HepG2 (cell line): ENCODE results near the gene GLI3. TPM values are rescaled to one million over a fixed set of nuclear protein-coding genes. Genes with fewer than 3 reads are reported as not detected.

Experiments
- ATAC-seq: fragments of 200-7000 bp; cut with Tn5 transposase; 3 replicates; pipeline ENCODE4 v1.9.1; 2020; ENCODE audit warnings: mild to moderate bottlenecking, moderate library complexity
- BruUV-seq: library from RNA; stranded (reverse); fragments of 400-500 nt; replicated peaks from 2 replicates; lab custom pipeline; 2021; lab: Mats Ljungman, UMichigan
- CTCF ChIA-PET: fragments of 300-600 bp; formaldehyde crosslinking; extraction: SDS; loops from one replicate; lab custom pipeline; 2021; ENCODE audit warnings: low total read pairs, inconsistent platforms, low intra/inter-chr PET ratio; lab: Yijun Ruan, JAX
- POLR2A ChIA-PET: fragments of 350-600 bp; sonication (Branson Sonifier 250); formaldehyde crosslinking; loops from one replicate; lab custom pipeline; 2020; ENCODE audit warnings: antibody characterized with exemption, inconsistent platforms; lab: Yijun Ruan, JAX
- DNase-seq: peaks from one replicate; pipeline ENCODE4 v3.0.0-alpha.2; 2015; ENCODE audit warnings: low spot score
- FAIRE-seq: peaks from 3 replicates; lab custom pipeline; 2011; peaks lifted over from hg19 to GRCh38; lab: Jason Lieb, UNC
- H2AFZ ChIP-seq: one replicate; pipeline ENCODE4 v1.6.1; 2011; ENCODE audit warnings: low read length, inconsistent platforms
- H3K27ac ChIP-seq: fragments of 300-600 bp; 3 replicates; pipeline ENCODE4 v1.8.0; 2011; ENCODE audit warnings: mixed run types, mild to moderate bottlenecking, mixed read lengths, low read length, inconsistent platforms; ENCODE audit not compliant: insufficient read depth; ENCODE audit errors: extremely low read length
- H3K27me3 ChIP-seq, 2 experiments: fragments of 200-600 bp in 1 of 2; 2 replicates in 1 of 2; 3 replicates in 1 of 2; pipeline versions ENCODE4 v1.6.0 to v1.8.0; 2011; ENCODE audit warnings: low read length in 2 of 2, mild to moderate bottlenecking in 2 of 2, moderate library complexity in 2 of 2, inconsistent platforms in 1 of 2; ENCODE audit not compliant: insufficient read depth in 2 of 2, control insufficient read depth in 1 of 2
- H3K36me3 ChIP-seq, 2 experiments: fragments of 200-600 bp in 1 of 2; replicated peaks in 1 of 2; 2 replicates in 1 of 2; 3 replicates in 1 of 2; pipeline versions ENCODE4 v1.5.1 to v1.8.0; 2011; ENCODE audit warnings: low read length in 2 of 2, inconsistent platforms in 1 of 2; ENCODE audit not compliant: insufficient read depth in 2 of 2, control insufficient read depth in 1 of 2
- H3K4me1 ChIP-seq: 2 replicates; pipeline ENCODE4 v1.5.1; 2012; ENCODE audit warnings: low read length, inconsistent platforms; ENCODE audit not compliant: insufficient read depth
- H3K4me2 ChIP-seq: 2 replicates; pipeline ENCODE4 v1.6.0; 2011; ENCODE audit warnings: low read depth, low read length, inconsistent platforms
- H3K4me3 ChIP-seq, 3 experiments: fragments of 200-600 bp in 1 of 3; sonication (generic), shearing (Covaris generic) in 1 of 3; replicated peaks in 1 of 3; 2 replicates each; pipeline ENCODE4 v1.5.1; 2011 to 2016; ENCODE audit warnings: low read length in 3 of 3, inconsistent platforms in 2 of 3, low read depth in 2 of 3, mild to moderate bottlenecking in 2 of 3, control low read depth in 1 of 3, mixed read lengths in 1 of 3; ENCODE audit not compliant: insufficient read depth in 1 of 3
- H3K79me2 ChIP-seq: one replicate; pipeline ENCODE4 v1.6.1; 2011; ENCODE audit warnings: low read length, inconsistent platforms; ENCODE audit not compliant: insufficient read depth
- H3K9ac ChIP-seq: 2 replicates; pipeline ENCODE4 v1.6.0; 2011; ENCODE audit warnings: mild to moderate bottlenecking, low read depth, low read length, inconsistent platforms; ENCODE audit not compliant: insufficient read depth
- H3K9me3 ChIP-seq: 2 replicates; pipeline ENCODE4 v1.5.1; 2012; ENCODE audit warnings: mild to moderate bottlenecking, low read length
- H4K20me1 ChIP-seq: 2 replicates; pipeline ENCODE4 v1.6.0; 2011; ENCODE audit warnings: inconsistent platforms, mild to moderate bottlenecking, low read length, moderate library complexity; ENCODE audit not compliant: insufficient read depth
- AFF4 ChIP-seq: sonication (generic); formaldehyde crosslinking; IDR thresholded peaks from 2 replicates; pipeline ENCODE4 v1.4.0; 2020; ENCODE audit warnings: missing genetic modification reagents
- ARNT2 ChIP-seq: sonication (generic); formaldehyde crosslinking; IDR thresholded peaks from 2 replicates; pipeline ENCODE4 v1.8.0; 2022; ENCODE audit warnings: mild to moderate bottlenecking, low read depth, missing genetic modification reagents, moderate library complexity
- KAT8 ChIP-seq: IDR thresholded peaks from 2 replicates; pipeline ENCODE4 v1.6.1; 2016; ENCODE audit warnings: missing genetic modification reagents, missing compliant biosample characterization
- KLF16 ChIP-seq, 2 experiments: sonication (generic) in 1 of 2; formaldehyde crosslinking in 1 of 2; IDR thresholded peaks; 2 replicates each; pipeline versions ENCODE4 v1.6.1 to v1.8.0; 2016 to 2023; ENCODE audit warnings: missing genetic modification reagents in 2 of 2, missing compliant biosample characterization in 1 of 2
- MED1 ChIP-seq: sonication (generic); formaldehyde crosslinking; IDR thresholded peaks from 2 replicates; pipeline ENCODE4 v1.4.0; 2020; ENCODE audit warnings: missing genetic modification reagents
- PAX8 ChIP-seq: sonication (generic); formaldehyde crosslinking; IDR thresholded peaks from 2 replicates; pipeline ENCODE4 v1.8.0; 2022; ENCODE audit warnings: mild to moderate bottlenecking, missing genetic modification reagents, borderline replicate concordance
- SNAPC2 ChIP-seq: sonication (generic); formaldehyde crosslinking; IDR thresholded peaks from 2 replicates; pipeline ENCODE4 v1.8.1; 2022; ENCODE audit warnings: mild to moderate bottlenecking, missing genetic modification reagents
- SP4 ChIP-seq: sonication (generic); formaldehyde crosslinking; IDR thresholded peaks from 2 replicates; pipeline ENCODE4 v1.8.1; 2023; ENCODE audit warnings: mild to moderate bottlenecking, missing genetic modification reagents
- TFDP2 ChIP-seq: sonication (generic); formaldehyde crosslinking; IDR thresholded peaks from 2 replicates; pipeline ENCODE4 v1.4.0; 2020; ENCODE audit warnings: missing genetic modification reagents
- TRIM22 ChIP-seq: fragments of 450-650 bp; IDR thresholded peaks from 2 replicates; pipeline ENCODE4 v1.6.1; 2017
- ZNF513 ChIP-seq: sonication (generic); formaldehyde crosslinking; conservative IDR thresholded peaks from 2 replicates; pipeline ENCODE4 v1.5.0; 2020; ENCODE audit warnings: missing genetic modification reagents
- ZNF776 ChIP-seq: sonication (generic); formaldehyde crosslinking; IDR thresholded peaks from 2 replicates; pipeline ENCODE4 v1.4.0; 2020; ENCODE audit warnings: mild to moderate bottlenecking, missing genetic modification reagents
- WGBS: methylation state at CpG from one replicate; pipeline ENCODE4 v1.1.6; 2017; ENCODE audit warnings: low lambda C conversion rate; 5-methylcytosine and 5-hydroxymethylcytosine counted together
- in situ Hi-C: cut with HindIII; loops from 2 replicates; pipeline ENCODE4 v1.10.0; 2017; ENCODE audit warnings: low pct_unique_long_range_greater_than_20kb; ENCODE audit not compliant: extremely low pct_ligation_motif_present
- intact Hi-C: fragments of 100-400 bp; cut with micrococcal nuclease; formaldehyde crosslinking; loops from one replicate; pipeline ENCODE4 v1.10.0; 2022; ENCODE audit not compliant: unreplicated experiment
- polyA plus RNA-seq, 8 experiments: library from polyadenylated mRNA; depleted of rRNA in 3 of 8; stranded (reverse) in 7 of 8; unstranded in 1 of 8; fragments of >200 nt; fragmentation: Illumina TruSeq in 4 of 8; extraction: Trizol in 4 of 8; gene quantifications; 2 replicates each; pipeline versions ENCODE4 v1.2.1 to v1.2.3, GENCODE V29; 2011 to 2016; ENCODE audit warnings: low read depth in 4 of 8, missing spikeins in 1 of 8, mixed read lengths in 1 of 8; ENCODE audit not compliant: insufficient read depth in 1 of 8
- total RNA-seq, 5 experiments: library from RNA; depleted of rRNA; stranded (reverse); fragments of >200 nt; fragmentation: Illumina TruSeq; extraction: Trizol; gene quantifications; 2 replicates each; pipeline ENCODE4 v1.2.3, GENCODE V29; 2016; ENCODE audit warnings: low read depth in 1 of 5
- TF ChIP-seq, protein P1 (sequence below): sonication (generic); formaldehyde crosslinking; IDR thresholded peaks from 2 replicates; pipeline ENCODE4 v1.4.0; 2020; ENCODE audit warnings: missing genetic modification reagents
- TF ChIP-seq, protein P2 (sequence below): sonication (generic); formaldehyde crosslinking; IDR thresholded peaks from 2 replicates; pipeline ENCODE4 v1.4.0; 2020; ENCODE audit warnings: mild to moderate bottlenecking, missing genetic modification reagents

GLI3 gene
- total and polyA plus RNA-seq, 2 of the 13 experiments (the other 11 are each of a cell fraction or from before 2014, with no cell fraction given) = not detected

GRCh38 chr7:42102301-42102700 is 134.7 kb downstream of the GLI3 start (continued):
- TF ChIP-seq ZNF513 (CRISPR knock-in tag) = no peak

DNA sequence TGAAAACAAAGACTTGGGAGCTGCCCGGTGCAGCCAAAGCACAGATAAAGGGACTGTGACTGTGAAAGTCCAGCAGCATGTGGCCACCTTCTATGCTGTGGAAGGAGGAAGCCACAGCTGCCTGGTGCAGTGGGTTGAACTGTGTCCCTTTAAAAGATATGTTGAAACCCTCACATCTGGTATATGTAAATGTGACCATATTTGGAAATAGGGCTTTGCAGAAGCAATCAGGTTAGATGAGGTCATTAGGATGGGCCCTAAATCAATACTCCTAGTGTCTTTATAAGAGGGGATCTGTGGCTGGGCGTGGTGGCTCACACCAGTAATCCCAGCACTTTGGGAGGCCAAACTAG is 136.9 kb downstream of the GLI3 start:
- H3K4me3 ChIP-seq = no peak overlapping the region
- WGBS = 0% methylated on average over 1 of the region's 2 CpGs
- CTCF ChIA-PET = no interaction called here
- no peak overlapping the region for H3K27ac ChIP-seq
- POLR2A ChIA-PET = no interaction called here
- no peak for ATAC-seq
- H3K27me3 ChIP-seq = peaks cover 4 to 43% of the 10 kb centered on the region in 2 experiments; a peak in 3 of 5 replicates
- BruUV-seq = no TSS peak
- intact Hi-C loops (no loop called here), in situ Hi-C loops (no loop called here)
- FAIRE-seq = no peak
- H2AFZ ChIP-seq = no peak overlapping the region
- no peaks in the 10 kb centered on the region for H3K9me3 ChIP-seq
- H3K36me3 ChIP-seq = no peaks in the 10 kb centered on the region
- no peaks in the 10 kb centered on the region for H4K20me1 ChIP-seq
- no peaks in the 10 kb centered on the region for H3K79me2 ChIP-seq
- no peak overlapping the region for H3K4me2 ChIP-seq
- H3K4me1 ChIP-seq = no peaks in the 10 kb centered on the region
- DNase-seq = no peak
- H3K9ac ChIP-seq = no peak overlapping the region
- no peak for TF ChIP-seq KLF16 (CRISPR knock-in tag; IDR thresholded peaks at IDR 0.05)
- TF ChIP-seq SP4 (CRISPR knock-in tag) = no peak
- TF ChIP-seq PAX8 (CRISPR knock-in tag) = no peak
- no peak for TF ChIP-seq ZNF776 (CRISPR knock-in tag)
- TF ChIP-seq TRIM22 = no peak
- no peak for TF ChIP-seq SNAPC2 (CRISPR knock-in tag)
- TF ChIP-seq ARNT2 (CRISPR knock-in tag) = no peak
- no peak for TF ChIP-seq KAT8 (CRISPR knock-in tag)
- no peak for TF ChIP-seq MED1 (CRISPR knock-in tag)
- TF ChIP-seq, protein P1, sequence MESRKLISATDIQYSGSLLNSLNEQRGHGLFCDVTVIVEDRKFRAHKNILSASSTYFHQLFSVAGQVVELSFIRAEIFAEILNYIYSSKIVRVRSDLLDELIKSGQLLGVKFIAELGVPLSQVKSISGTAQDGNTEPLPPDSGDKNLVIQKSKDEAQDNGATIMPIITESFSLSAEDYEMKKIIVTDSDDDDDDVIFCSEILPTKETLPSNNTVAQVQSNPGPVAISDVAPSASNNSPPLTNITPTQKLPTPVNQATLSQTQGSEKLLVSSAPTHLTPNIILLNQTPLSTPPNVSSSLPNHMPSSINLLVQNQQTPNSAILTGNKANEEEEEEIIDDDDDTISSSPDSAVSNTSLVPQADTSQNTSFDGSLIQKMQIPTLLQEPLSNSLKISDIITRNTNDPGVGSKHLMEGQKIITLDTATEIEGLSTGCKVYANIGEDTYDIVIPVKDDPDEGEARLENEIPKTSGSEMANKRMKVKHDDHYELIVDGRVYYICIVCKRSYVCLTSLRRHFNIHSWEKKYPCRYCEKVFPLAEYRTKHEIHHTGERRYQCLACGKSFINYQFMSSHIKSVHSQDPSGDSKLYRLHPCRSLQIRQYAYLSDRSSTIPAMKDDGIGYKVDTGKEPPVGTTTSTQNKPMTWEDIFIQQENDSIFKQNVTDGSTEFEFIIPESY (CRISPR knock-in tag) = no peak
- TF ChIP-seq, protein P2, sequence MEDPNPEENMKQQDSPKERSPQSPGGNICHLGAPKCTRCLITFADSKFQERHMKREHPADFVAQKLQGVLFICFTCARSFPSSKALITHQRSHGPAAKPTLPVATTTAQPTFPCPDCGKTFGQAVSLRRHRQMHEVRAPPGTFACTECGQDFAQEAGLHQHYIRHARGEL (CRISPR knock-in tag) = no peak
- TF ChIP-seq TFDP2 (CRISPR knock-in tag) = no peak
- no peak for TF ChIP-seq AFF4 (CRISPR knock-in tag)
